GM12874 (cell line): ENCODE data around the gene CD2.

Experiments
- TF ChIP-seq, protein P1 (sequence below): IDR thresholded peaks from 2 replicates; pipeline ENCODE4 v1.5.1; 2011; ENCODE audit warnings: low read depth, mild to moderate bottlenecking, control low read depth, low read length, moderate library complexity; ENCODE audit not compliant: insufficient read depth

Gene CD2

DNA sequence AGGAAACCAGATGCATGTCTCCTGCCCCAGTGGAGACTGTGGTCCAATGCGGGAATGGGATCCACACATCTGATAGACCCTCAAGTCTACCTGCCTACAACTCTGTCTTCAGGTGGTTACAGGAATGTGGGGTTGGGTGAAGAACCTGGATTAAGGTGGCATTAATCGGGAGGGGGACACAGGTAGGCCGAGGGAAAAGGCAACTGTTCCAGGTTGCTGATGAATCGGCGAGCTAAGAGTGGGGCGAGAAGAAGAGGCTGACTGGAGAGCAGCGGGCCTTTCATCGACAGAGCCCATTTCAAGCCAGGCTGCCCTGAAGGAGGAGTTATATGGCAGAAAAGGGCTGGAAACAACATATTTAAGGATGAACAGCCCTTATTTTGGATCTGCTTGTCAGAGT, 836 bp downstream of the CD2 start:
- TF ChIP-seq, protein P1, sequence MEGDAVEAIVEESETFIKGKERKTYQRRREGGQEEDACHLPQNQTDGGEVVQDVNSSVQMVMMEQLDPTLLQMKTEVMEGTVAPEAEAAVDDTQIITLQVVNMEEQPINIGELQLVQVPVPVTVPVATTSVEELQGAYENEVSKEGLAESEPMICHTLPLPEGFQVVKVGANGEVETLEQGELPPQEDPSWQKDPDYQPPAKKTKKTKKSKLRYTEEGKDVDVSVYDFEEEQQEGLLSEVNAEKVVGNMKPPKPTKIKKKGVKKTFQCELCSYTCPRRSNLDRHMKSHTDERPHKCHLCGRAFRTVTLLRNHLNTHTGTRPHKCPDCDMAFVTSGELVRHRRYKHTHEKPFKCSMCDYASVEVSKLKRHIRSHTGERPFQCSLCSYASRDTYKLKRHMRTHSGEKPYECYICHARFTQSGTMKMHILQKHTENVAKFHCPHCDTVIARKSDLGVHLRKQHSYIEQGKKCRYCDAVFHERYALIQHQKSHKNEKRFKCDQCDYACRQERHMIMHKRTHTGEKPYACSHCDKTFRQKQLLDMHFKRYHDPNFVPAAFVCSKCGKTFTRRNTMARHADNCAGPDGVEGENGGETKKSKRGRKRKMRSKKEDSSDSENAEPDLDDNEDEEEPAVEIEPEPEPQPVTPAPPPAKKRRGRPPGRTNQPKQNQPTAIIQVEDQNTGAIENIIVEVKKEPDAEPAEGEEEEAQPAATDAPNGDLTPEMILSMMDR: no peak

DNA sequence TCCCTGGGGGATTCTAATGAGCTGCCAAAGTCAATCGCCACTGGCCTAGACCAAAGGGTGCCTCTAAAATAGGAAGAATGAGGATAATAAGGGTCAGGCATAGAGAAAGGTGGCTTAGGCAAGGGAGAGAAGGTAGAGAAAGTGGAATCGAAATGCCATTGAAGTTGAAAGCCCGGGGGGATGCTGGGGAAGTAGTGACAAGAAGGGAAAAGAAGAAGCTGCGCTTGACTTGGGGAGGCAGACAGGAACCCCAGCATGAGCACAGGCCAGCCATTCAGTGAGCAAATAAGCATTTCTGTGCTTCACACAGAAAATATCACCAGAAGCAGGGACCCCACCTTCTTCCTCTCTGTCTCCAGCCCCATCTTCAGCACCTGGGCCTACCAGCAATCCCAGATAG, 1.5 kb downstream of the CD2 start:
- TF ChIP-seq, protein P1: no peak

DNA sequence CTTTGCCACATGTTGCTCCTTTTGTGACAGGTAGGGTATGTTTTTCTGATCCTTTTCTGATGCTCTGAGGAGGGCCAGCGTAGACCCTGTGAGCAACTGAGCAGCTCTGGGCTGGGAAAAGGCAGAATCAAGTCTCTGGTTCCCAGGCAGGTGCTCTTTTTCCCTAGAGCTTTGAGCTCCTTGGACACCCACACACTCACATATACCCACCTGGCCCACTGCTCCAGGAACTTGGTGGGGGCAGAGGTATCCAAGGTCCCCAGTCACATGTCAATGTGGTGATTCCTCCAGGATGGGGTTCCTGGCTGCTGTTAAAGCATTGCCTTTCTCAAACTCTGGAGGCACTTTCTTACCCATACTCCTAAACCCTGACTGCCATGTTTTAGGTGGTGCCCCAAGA, 5.4 kb downstream of the CD2 start:
- TF ChIP-seq, protein P1: no peak

DNA sequence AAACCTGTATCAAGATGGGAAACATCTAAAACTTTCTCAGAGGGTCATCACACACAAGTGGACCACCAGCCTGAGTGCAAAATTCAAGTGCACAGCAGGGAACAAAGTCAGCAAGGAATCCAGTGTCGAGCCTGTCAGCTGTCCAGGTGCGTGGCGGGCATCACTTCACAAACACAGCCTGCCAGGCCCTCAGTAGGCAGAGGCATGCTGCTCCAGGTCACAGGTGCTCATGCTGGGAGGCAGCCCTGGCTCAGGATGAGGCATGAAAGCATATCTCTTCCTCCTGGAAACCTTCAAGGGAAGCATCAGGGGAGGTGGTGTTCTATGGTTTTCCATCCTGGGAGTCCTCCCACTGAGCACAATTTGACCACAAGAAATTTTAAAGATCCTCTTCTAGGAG, 6.3 kb downstream of the CD2 start:
- TF ChIP-seq, protein P1: no peak

DNA sequence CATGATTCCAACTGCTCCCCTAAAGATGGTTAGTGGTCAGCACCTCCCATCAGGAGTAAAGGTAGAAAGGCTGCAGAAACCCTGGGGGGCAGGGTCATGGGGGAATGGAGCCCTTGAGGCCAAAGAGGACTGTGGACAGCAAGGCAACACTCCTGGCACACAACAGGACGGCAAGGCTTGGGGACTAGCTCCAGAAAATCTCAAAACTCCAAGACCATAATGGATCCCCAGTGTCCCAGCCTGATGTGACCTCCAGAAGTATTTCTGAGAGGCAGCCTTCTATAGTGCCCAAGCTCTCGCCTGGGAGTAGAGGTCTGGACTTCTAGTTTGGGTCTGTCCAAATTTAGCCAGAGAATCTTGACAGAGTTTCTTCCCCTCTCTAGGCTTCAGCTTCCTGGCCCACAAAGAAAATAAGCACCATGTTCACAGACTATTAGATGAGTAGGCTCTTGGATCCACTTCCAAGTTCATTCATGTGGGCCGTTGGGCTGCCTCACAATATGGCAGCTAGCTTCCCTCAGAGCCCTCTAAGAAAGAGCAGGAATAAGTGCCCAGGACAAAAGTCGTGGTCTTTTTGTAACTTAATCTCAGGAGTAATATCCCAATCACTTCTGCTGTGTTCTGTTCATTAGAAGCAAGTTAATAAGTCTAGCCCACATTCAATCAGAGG, 6.9 kb downstream of the CD2 start:
- TF ChIP-seq, protein P1: no peak

DNA sequence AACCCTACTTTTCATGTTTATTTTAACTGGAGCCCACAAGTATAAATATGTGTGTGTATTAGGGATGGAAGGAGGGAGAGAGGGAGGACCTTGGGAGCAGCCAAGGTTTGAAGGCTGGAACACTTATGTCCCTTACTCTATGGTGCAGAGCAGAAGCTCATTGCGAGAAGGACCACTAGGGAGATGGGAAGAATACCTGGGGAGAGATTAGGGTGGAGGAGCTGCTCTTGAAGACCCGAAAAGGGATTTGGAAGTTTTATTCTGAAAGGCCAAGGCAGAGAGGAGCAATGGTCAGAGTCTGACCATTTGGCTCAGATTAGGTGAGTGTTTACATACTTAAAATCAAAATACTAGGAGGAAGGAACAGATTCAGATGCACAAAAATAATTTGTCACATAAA, 8.1 kb downstream of the CD2 start:
- TF ChIP-seq, protein P1: no peak

DNA sequence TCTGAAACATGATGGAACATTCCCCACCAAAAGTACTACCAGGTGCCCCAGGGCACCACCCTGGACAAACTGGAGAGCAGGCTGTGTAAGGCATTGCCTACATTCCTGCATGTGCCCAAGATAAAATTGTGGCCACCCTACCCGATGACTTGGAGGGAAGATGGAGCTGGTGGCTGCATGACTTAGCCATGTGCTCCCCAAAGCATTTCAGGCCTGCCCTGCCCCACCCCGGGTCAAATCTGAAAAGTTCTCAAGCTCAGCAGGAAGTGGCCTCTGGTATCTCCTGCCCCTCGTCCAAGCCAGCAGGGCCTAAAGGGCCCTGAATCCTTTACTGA, 8.5 kb downstream of the CD2 start:
- TF ChIP-seq, protein P1: no peak
